NCI-H2196 (cell line): Measurements from ENCODE around the gene SLC39A6.
A peak's percentile ranks its signal among the peaks of the same experiment; 100 is the strongest.
"Not testable (repeated sequence)": the region's sequence is repeated elsewhere in the genome, so short reads cannot be mapped to it uniquely, and the experiment has no call there.

Experiments used
- DNase-seq: peaks from one replicate; lab custom pipeline; 2025; ENCODE audit not compliant: unreplicated experiment; lab: John Stamatoyannopoulos, UW

Gene SLC39A6

GRCh38 chr18:36129300-36130038 is at the start of gene SLC39A6, which contains the start of gene ELP2:
TSS of gene SLC39A6 (minus strand) at chr18:36129340. CDS start at chr18:36127007, 2,333 bp downstream.
TSS of gene ELP2 (plus strand) at chr18:36129899. CDS start at chr18:36129934, 35 bp downstream.
- DNase-seq = peak; percentile 82

- no peak for DNase-seq
Observed at GRCh38 chr18:36177913-36178312, 48.8 kb upstream of the SLC39A6 start.

- no peak for DNase-seq
Observed at GRCh38 chr18:36176711-36177110, 47.6 kb upstream of the SLC39A6 start.

DNA sequence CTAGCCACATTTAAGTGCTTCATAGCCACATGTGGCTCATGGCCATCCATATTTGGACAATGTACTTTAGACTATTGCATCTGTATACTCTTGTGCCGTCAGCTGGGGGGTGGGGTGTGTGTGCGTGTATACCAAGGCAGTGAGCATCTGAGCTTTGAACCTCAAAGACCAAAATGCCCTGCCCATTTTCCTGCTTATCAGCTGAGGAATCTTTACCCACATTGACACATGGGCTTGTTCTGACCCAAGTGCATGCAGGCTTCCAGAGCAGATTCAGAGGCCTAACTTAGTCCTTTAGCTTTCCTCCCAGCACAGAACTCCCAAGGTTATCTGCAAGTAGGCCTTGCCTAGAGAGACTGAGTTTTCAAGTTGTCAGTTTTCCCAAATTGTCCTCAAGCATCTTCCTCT is 47.0 kb upstream of the SLC39A6 start:
- DNase-seq = no peak

DNA sequence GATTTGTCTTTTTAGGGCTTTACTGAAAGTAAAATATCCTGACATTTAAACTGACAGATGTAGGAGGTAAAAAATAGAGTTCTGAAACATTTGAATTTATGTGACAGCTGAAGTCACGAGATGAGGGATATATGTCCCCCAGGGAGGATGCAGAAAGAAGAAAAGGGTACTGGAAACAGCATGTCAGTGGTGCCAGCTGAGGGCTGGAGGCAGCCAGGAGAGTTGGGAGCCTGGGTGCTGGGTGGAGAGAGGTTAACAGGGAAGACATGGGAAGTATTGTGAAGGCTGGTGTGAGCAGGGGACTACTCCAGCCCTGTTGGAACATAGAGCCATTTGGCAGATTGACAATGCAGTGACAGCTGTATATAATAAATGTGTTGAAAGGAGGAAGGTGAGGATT is 46.3 kb upstream of the SLC39A6 start:
- no peak for DNase-seq

DNA sequence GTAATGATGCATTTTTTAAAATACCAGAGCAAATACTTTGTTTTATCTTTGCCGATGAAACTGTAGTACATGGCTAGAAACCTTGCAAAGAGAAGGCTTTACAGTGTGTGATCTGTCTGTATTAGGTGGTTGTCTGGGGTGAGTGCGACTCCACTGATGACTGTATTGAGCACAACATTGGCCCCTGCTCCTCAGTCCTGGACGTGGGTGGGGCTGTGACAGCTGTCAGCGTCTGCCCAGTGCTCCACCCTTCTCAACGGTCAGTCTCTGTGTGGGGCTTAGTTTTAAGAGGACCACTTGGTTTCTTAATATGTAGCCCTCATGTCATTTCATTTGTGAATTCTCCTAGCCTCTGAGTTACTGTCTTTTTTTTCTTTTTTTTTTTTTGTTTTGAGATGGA is 40.8 kb upstream of the SLC39A6 start:
- no peak for DNase-seq

DNA sequence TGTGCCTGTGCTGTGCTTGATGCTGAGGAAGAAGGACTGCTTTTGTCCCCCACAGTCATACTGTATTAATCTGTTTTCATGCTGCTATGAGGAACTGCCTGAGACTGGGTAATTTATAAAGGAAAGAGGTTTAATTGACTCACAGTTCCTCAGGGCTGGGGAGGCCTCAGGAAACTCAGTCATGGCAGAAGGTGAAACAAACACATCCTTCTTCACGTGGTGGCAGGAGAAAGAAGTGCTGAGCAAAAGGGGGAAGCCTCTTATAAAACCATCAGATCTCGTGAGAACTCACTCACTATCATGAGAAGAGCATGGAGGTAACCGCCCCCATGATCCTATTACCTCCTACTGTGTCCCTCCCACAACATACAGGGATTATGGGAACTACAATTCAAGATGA is 39.2 kb upstream of the SLC39A6 start:
- not testable (repeated sequence) for DNase-seq

GRCh38 chr18:36167692-36168218 is 38.6 kb upstream of the SLC39A6 start:
- DNase-seq = no peak

DNA sequence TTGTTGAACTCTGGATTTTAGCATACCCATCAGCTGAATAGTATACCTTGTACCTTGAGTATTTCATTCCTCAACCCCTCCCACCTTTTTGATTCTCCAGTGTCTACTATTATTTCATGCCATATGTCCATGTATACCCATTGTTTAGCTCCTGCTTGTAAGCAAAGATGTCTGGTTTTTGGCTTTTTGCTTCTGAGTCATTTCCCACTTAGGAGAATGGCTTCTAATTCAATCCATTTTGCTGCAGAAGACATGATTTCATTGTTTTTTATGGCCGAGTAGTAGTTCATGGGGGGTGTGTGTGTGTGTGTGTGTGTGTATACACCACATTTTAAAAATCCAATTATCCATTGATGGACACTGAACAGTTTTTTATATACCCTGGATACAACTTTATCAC is 33.8 kb upstream of the SLC39A6 start:
- no peak for DNase-seq

DNA sequence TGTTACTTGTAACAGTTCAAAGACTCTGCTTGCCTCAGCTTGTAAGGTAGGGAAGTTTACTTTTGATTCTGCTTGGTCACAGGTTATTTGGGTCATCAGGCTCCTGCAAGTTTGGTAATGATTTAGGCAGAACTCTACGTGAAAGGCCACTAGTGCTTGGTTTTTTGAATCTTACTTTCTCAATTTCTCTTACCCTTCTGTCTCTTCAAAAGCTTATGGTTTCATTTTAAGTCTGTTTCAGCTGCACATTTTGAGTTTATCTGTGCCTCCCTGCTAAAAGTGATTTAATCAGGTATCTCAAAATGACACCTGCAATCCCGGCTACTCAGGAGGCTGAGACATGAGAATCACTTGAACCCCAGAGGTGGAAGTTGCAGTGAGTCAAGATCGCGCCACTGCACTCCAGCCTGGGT is 31.8 kb upstream of the SLC39A6 start:
- DNase-seq = no peak

DNA sequence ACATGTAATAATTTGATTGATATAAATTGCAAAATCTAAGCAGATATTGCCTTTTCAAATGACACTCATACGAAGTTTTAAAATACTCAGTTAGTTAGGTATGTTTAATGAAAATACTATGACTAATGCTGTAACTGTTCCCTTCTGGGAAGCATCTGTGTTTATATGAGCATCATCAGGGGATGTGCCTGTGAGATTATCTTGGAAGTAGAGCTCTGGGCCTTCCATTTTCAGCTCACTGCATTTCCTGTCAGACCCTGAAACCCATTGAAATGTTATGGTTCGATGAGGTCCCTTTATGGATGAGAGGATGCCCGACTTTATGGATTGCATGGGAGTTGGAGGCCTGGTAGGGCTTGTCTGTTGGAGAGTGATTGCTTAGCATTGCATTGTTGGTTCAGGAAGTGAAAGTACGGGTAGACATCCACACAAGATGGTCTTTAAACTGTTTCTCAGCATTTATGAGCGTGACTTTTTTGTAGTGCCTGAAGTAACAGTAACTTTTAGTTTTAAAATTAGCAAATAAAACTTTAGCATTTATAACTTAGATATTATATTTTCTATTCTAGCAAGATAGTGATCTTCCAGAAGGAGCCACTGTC is 29.2 kb upstream of the SLC39A6 start:
- DNase-seq = no peak

DNA sequence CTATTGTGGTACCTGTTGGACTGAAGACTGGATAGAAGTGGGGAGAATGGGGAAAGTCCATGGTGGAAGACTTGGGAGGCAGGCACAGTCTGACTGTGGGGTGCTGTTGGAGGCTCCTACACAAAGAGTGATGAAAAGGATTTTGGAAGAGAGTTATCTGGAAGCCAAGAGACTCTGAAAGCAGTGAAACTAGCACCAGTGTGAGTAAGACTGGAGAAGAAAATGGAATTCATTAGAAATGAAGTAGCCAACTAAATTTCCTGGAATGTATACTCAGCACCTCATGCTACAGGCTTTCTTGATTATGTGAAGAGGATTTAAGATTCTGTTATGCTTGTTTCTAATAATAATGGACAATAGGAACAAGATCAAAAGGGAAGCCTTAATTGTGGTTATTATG is 28.3 kb upstream of the SLC39A6 start:
- DNase-seq = no peak

- no peak for DNase-seq
Observed at GRCh38 chr18:36155851-36156757, 27.0 kb upstream of the SLC39A6 start.

- no peak for DNase-seq
Observed at GRCh38 chr18:36153771-36154170, 24.6 kb upstream of the SLC39A6 start.

GRCh38 chr18:36153203-36153602 is 24.1 kb upstream of the SLC39A6 start:
- DNase-seq = no peak

GRCh38 chr18:36152781-36153180 is 23.6 kb upstream of the SLC39A6 start:
- DNase-seq = no peak

DNA sequence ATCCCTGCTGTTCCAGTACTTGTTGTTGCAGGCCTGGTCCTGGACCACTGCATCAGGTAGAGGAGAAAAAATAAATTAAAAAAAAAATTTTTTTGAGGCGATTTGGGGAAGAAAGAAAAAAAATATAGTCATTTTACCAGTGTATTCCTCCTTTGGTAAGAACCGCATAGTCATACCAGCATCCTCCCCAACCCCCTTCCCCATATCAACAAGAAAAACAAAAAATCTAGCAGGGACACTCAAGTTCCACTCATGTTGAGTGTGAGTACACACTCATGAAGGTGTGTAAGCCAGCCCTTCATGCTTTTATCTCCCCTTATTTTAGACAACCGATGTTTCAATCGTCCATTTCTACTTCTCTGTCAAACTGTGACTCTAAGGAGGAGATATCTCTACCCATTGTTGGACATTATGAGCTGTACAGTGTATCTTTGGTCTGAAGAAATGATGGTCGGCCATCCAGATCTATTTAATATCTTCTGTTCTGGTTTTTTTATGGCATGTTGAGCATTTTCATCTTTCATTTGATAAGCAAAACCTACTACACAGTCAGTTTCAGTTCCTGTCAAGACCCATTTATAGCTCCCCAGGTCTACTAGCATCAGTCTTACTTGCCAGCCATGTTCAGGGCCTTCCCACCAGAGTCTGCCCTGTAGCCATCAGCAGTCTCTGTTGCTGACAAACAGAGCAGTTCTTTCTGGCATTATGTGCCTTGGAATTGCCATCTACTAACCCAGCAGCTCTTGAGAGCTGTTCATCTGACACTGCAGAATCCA is 20.6 kb upstream of the SLC39A6 start:
- DNase-seq = no peak

GRCh38 chr18:36143391-36143790 is 14.3 kb upstream of the SLC39A6 start:
- no peak for DNase-seq

DNA sequence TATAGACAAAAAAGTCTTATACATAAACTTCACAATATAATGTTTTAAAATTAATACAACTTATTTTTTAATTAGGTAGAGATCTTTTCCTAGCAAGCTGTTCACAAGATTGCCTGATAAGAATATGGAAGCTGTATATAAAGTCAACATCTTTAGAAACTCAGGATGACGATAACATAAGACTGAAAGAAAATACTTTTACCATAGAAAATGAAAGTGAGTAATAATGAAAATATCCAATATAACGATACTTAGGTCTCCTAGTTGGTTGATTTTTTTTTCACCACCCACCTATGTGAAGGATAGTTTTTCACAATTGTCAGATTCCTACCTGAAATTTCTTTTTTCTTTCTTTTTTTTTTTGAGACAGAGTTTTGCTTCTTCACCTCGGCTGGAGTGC is 13.6 kb upstream of the SLC39A6 start:
- DNase-seq = no peak

DNA sequence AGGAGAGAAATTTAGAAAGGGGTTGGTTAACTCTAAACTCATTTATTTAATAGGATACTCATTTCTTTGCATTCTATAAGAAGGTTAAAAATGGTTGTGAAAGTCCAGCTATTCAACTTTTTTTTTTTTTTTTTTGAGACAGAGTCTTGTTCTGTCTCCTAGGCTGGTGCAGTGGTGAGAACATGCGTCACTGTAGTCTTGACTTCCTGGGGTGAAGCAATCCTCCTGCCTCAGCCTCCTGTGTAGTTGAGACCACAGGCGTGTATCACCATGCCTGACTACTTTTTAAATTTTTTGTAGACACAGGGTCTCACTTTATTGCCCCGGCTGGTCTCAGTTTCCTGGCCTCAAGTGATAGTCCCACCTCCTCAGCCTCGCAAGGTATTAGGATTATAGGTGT is 12.4 kb upstream of the SLC39A6 start:
- DNase-seq = no peak

DNA sequence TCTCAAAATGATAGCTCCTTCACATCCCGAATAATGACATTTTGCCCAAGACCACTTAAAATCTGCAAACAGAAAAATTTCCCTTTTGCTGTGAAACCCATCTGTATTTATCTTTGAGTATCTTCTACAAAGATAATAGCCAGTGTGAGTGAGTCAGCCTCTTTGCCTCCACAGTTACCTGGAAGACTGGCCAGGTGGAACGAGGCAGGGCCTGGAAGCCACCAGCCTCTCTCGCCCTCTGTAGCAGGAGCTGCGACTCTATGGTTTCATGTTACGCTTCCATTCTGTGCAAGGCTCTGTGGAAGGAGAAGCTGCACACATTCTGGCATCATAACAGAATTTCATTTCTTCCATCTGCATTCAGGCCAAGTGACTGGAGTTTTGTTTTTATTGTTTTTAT is 10.1 kb upstream of the SLC39A6 start:
- DNase-seq = peak; percentile 41
